ENCODE measurements around the gene MAML1.

- TF ChIP-seq EZH2 (IDR thresholded peaks at IDR 0.05; ENCODE audit: low read length, unreplicated experiment) (no peak), CTCF (conservative IDR thresholded peaks at IDR 0.05; ENCODE audit: low read depth, low read length) (no peak)
These were observed 46.0 kb downstream of the MAML1 start for GRCh38 chr5:179778591-179778990.
